ENCODE data around the gene GUF1. TPM values are rescaled to one million over a fixed set of nuclear protein-coding genes. Genes with fewer than 3 reads are reported as not detected.

Gene GUF1
- total and polyA plus RNA-seq, 2 of the 13 experiments (the other 11 are each of a cell fraction or from before 2014, with no cell fraction given): 10.3 to 24.6 TPM

DNA sequence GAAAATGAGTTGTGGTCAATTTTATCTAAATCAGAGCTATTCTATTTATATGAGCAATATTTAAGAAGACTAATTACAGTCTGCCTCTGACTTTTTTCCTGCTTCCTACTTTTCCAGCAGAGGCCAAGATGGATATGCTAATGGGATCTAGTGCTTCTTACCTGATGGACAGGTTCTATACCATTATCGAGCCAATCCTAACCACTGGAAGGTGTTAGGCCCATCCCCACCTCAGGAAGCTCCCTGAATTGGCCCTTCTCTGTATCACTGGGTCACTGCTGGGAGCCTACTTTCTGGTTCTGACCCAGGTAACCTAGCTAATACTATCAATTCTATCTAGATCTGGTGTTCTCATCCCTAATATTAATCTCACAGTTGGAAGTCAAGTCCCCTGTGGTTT, 26.2 kb upstream of the GUF1 start (continued):
- TF ChIP-seq, protein P1, sequence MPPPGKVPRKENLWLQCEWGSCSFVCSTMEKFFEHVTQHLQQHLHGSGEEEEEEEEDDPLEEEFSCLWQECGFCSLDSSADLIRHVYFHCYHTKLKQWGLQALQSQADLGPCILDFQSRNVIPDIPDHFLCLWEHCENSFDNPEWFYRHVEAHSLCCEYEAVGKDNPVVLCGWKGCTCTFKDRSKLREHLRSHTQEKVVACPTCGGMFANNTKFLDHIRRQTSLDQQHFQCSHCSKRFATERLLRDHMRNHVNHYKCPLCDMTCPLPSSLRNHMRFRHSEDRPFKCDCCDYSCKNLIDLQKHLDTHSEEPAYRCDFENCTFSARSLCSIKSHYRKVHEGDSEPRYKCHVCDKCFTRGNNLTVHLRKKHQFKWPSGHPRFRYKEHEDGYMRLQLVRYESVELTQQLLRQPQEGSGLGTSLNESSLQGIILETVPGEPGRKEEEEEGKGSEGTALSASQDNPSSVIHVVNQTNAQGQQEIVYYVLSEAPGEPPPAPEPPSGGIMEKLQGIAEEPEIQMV (CRISPR knock-in tag; IDR thresholded peaks at IDR 0.05; ENCODE audit: low read depth): no peak
- no peak for TF ChIP-seq FOXA1 (IDR thresholded peaks at IDR 0.05)
- TF ChIP-seq FOXA1 (CRISPR knock-in tag; IDR thresholded peaks at IDR 0.05): no peak
- no peak for TF ChIP-seq ZSCAN22 (CRISPR knock-in tag; IDR thresholded peaks at IDR 0.05)

DNA sequence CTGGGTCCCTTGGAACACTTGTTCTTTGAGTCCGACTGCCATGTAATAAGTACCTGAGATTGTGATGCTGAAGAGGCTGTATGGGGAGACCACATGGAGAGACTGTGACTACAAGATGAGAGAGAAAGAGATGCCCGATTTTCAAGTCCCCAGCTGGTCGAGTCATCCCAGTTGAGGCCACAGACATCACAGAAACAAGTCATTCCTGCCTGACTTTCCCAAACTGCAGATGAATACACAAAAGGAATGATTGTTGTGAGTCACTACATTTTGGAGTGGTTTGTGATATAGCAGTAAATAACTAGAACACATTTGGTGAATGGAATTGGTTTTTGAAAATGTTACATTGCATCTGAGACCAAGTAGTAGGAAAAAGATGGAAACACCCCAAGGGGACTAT, 17.8 kb upstream of the GUF1 start:
- Histone ChIP-seq H3K27me3 (ENCODE audit: control insufficient read depth in 1 of 2, insufficient read depth in 2 of 2, low read length in 2 of 2) (no peaks in the 10 kb centered on the region), H3K9ac (ENCODE audit: insufficient read depth, low read depth, low read length) (no peak overlapping the region), H3K36me3 (replicated peaks in 1 of 2; ENCODE audit: control insufficient read depth in 1 of 2, insufficient read depth in 2 of 2, low read length in 2 of 2) (no peaks in the 10 kb centered on the region), H3K27ac (ENCODE audit: extremely low read length, insufficient read depth, low read length) (no peak overlapping the region), H3K9me3 (ENCODE audit: low read length) (no peaks in the 10 kb centered on the region), H4K20me1 (ENCODE audit: insufficient read depth, low read length) (no peaks in the 10 kb centered on the region), H3K4me3 (replicated peaks in 1 of 3; ENCODE audit: insufficient read depth in 1 of 3, low read depth in 2 of 3, low read length in 3 of 3) (no peak overlapping the region), H3K79me2 (ENCODE audit: insufficient read depth, low read length) (no peaks in the 10 kb centered on the region), H3K4me1 (ENCODE audit: insufficient read depth, low read length) (peaks cover 14% of the 10 kb centered on the region), H2AFZ (ENCODE audit: low read length) (no peak overlapping the region), H3K4me2 (ENCODE audit: low read depth, low read length) (no peak overlapping the region)
- no peak for ATAC-seq
- BruUV-seq (replicated peaks): no TSS peak
- FAIRE-seq: no peak
- DNase-seq (ENCODE audit: low spot score): no peak
- TF ChIP-seq ZNF496 (CRISPR knock-in tag; IDR thresholded peaks at IDR 0.05; ENCODE audit: insufficient replicate concordance): no peak
- TF ChIP-seq ZNF343 (CRISPR knock-in tag; IDR thresholded peaks at IDR 0.05): no peak
- no peak for TF ChIP-seq MAFF (IDR thresholded peaks at IDR 0.05; ENCODE audit: low read depth, low read length)
- no peak for TF ChIP-seq MXD4 (CRISPR knock-in tag; IDR thresholded peaks at IDR 0.05)
- TF ChIP-seq ZNF737 (CRISPR knock-in tag; IDR thresholded peaks at IDR 0.05; ENCODE audit: borderline replicate concordance): no peak
- no peak for TF ChIP-seq TARDBP (CRISPR knock-in tag; IDR thresholded peaks at IDR 0.05)
- no peak for TF ChIP-seq ZNF180 (CRISPR knock-in tag; IDR thresholded peaks at IDR 0.05; ENCODE audit: borderline replicate concordance, low read depth)
- TF ChIP-seq YY1 (IDR thresholded peaks at IDR 0.05; ENCODE audit: insufficient read depth, insufficient replicate concordance, low read depth, low read length): no peak
- POLR2A ChIA-PET: interaction anchor here (1.6 kb wide), 1 partner anchor 18 kb away, joined by 4 read pairs; the partner anchor contains the start of gene GUF1
- in situ Hi-C loops (cut with HindIII; ENCODE audit: extremely low pct_ligation_motif_present, low pct_unique_long_range_greater_than_20kb): no loop called here
- CTCF ChIA-PET (ENCODE audit: low intra/inter-chr PET ratio, low total read pairs): no interaction called here
- intact Hi-C loops (cut with micrococcal nuclease; ENCODE audit: unreplicated experiment): no loop called here
- 0% methylated on average over 3 of the region's 3 CpGs for WGBS (ENCODE audit: low lambda C conversion rate)

All from HepG2 (cell line).